ENCODE data around the gene RFFL.
"Not testable (repeated sequence)": the region's sequence is repeated elsewhere in the genome, so short reads cannot be mapped to it uniquely, and the experiment has no call there.

Gene RFFL

GRCh38 chr17:35006961-35007360 lies 56.5 kb downstream of the RFFL start:
- DNase-seq, result no peak

- no peak for DNase-seq
Observed at GRCh38 chr17:35006345-35006744, 57.2 kb downstream of the RFFL start.

GRCh38 chr17:35003778-35004177 lies 59.7 kb downstream of the RFFL start:
- DNase-seq, result no peak

- DNase-seq, result no peak
Observed at GRCh38 chr17:35002876-35003551, 60.5 kb downstream of the RFFL start.

GRCh38 chr17:35001549-35001948 lies 62.0 kb downstream of the RFFL start:
- DNase-seq, result no peak

- not testable (repeated sequence) for DNase-seq
Observed at GRCh38 chr17:35000965-35001364, 62.5 kb downstream of the RFFL start.

GRCh38 chr17:34999456-34999855 lies 64.1 kb downstream of the RFFL start:
- DNase-seq, result no peak

GRCh38 chr17:34998205-34998604 lies 65.3 kb downstream of the RFFL start:
- DNase-seq, result peak in 54 of 56 donors; percentile 6 to 87 (median 61)

GRCh38 chr17:34997355-34997862 lies 66.1 kb downstream of the RFFL start:
- no peak for DNase-seq

- DNase-seq, result no peak
Observed at GRCh38 chr17:34996422-34997285, 66.9 kb downstream of the RFFL start.

- DNase-seq, result no peak
Observed at GRCh38 chr17:34993031-34993430, 70.5 kb downstream of the RFFL start.

- no peak for DNase-seq
Observed at GRCh38 chr17:34991606-34992005, 71.9 kb downstream of the RFFL start.

- no peak for DNase-seq
Observed at GRCh38 chr17:34990921-34991365, 72.6 kb downstream of the RFFL start.

- no peak for DNase-seq
Observed at GRCh38 chr17:34989473-34989872, 74.0 kb downstream of the RFFL start.

GRCh38 chr17:34988644-34989043 lies 74.9 kb downstream of the RFFL start:
- no peak for DNase-seq

- no peak for DNase-seq
Observed at GRCh38 chr17:34987232-34987631, 76.3 kb downstream of the RFFL start.

- no peak for DNase-seq
Observed at GRCh38 chr17:34981538-34982241, 81.8 kb downstream of the RFFL start.

GRCh38 chr17:34980681-34981537 lies 82.6 kb downstream of the RFFL start:
- DNase-seq, result peak in 49 of 56 donors; percentile 37 to 94 (median 78)

GRCh38 chr17:34980353-34980680 lies 83.2 kb downstream of the RFFL start, which contains the start of gene LIG3:
LIG3 (plus strand) TSS chr17:34980512; CDS start chr17:34983006, 2,494 bp downstream.
- DNase-seq, result peak in 54 of 56 donors; percentile 63 to 95 (median 89)

- peak in 1 of 56 donors; percentile 7 for DNase-seq
Observed at GRCh38 chr17:34979650-34980352, 83.7 kb downstream of the RFFL start.
